Activated CD8-positive, alpha-beta memory T cell treated with anti-CD3 and anti-CD28 coated beads, Interleukin-2, amount 10 ng/mL, durations not matched to agents 7 days and 5 days (primary cell): ENCODE results near the gene KCTD17. TPM values are rescaled to one million over a fixed set of nuclear protein-coding genes. Genes with fewer than 3 reads are reported as not detected.

Source experiments
- ATAC-seq: fragments of 150-1000 bp; cut with Tn5 transposase; one replicate; pipeline ENCODE4 v1.10.0; 2021; ENCODE audit warnings: moderate library complexity
- CTCF ChIA-PET: fragments of 350-600 bp; sonication (Branson Sonifier 250); formaldehyde crosslinking; loops from one replicate; lab custom pipeline; 2021; ENCODE audit warnings: antibody characterized with exemption; lab: Charles Lee
- DNase-seq: peaks from one replicate; pipeline ENCODE4 v3.0.0-alpha.2; 2020
- H3K27ac Mint-ChIP-seq: one replicate; pipeline ENCODE4 v1.8.0; 2021; ENCODE audit warnings: mild to moderate bottlenecking, mixed read lengths
- H3K27me3 Mint-ChIP-seq: one replicate; pipeline ENCODE4 v1.8.0; 2021; ENCODE audit warnings: mixed read lengths
- H3K36me3 Mint-ChIP-seq: one replicate; pipeline ENCODE4 v1.8.0; 2021; ENCODE audit warnings: mild to moderate bottlenecking, mixed read lengths
- H3K4me1 Mint-ChIP-seq: one replicate; pipeline ENCODE4 v1.8.0; 2021; ENCODE audit warnings: mixed read lengths
- H3K4me3 Mint-ChIP-seq: one replicate; pipeline ENCODE4 v1.8.0; 2021; ENCODE audit warnings: mild to moderate bottlenecking, moderate library complexity, mixed read lengths
- H3K9me3 Mint-ChIP-seq: one replicate; pipeline ENCODE4 v1.8.0; 2022; ENCODE audit warnings: low read depth, mixed read lengths
- total RNA-seq, 2 experiments: library from RNA; stranded (reverse); gene quantifications; one replicate each; pipeline ENCODE4 v1.2.3, GENCODE V29; 2021

KCTD17 gene
- total RNA-seq, 2 experiments from 2014 or later: 47.7 to 53.4 TPM

- CTCF ChIA-PET: interaction anchor here (2.4 to 5.2 kb wide), 3 partner anchors 41 to 116 kb away, joined by 7 to 91 read pairs (median 53); partner anchors contain the start of gene IL2RB
- Mint-ChIP-seq H3K36me3 (peaks cover 1% of the 10 kb centered on the region), H3K4me1 (peaks cover 69% of the 10 kb centered on the region), H3K27me3 (no peaks in the 10 kb centered on the region), H3K9me3 (no peaks in the 10 kb centered on the region), H3K4me3 (no peak overlapping the region), H3K27ac (peak overlapping the region; percentile 99)
- ATAC-seq (no peak), DNase-seq (no peak)
Measured at GRCh38 chr22:37082251-37082873, 30.8 kb downstream of the KCTD17 start.

- H3K4me1 Mint-ChIP-seq: peaks cover 62% of the 10 kb centered on the region
- no peaks in the 10 kb centered on the region for H3K9me3 Mint-ChIP-seq
- CTCF ChIA-PET: no interaction called here
- ATAC-seq: no peak
- no peak for DNase-seq
- H3K4me3 Mint-ChIP-seq: no peak overlapping the region
- no peaks in the 10 kb centered on the region for H3K27me3 Mint-ChIP-seq
- H3K36me3 Mint-ChIP-seq: peaks cover 1% of the 10 kb centered on the region
- H3K27ac Mint-ChIP-seq: peak overlapping the region; percentile 44
Measured at GRCh38 chr22:37083914-37084313, 32.4 kb downstream of the KCTD17 start.

- H3K4me1 Mint-ChIP-seq: peaks cover 57% of the 10 kb centered on the region
- no peaks in the 10 kb centered on the region for H3K27me3 Mint-ChIP-seq
- H3K27ac Mint-ChIP-seq: peak overlapping the region; percentile 44
- CTCF ChIA-PET: no interaction called here
- H3K36me3 Mint-ChIP-seq: peaks cover 1% of the 10 kb centered on the region
- DNase-seq (no peak), ATAC-seq (no peak)
- H3K9me3 Mint-ChIP-seq: no peaks in the 10 kb centered on the region
- H3K4me3 Mint-ChIP-seq: no peak overlapping the region
Measured at GRCh38 chr22:37084385-37084784, 32.8 kb downstream of the KCTD17 start.

- DNase-seq (no peak), ATAC-seq (no peak)
- Mint-ChIP-seq H3K36me3 (peaks cover 1% of the 10 kb centered on the region), H3K4me3 (no peak overlapping the region), H3K27me3 (no peaks in the 10 kb centered on the region), H3K4me1 (peaks cover 45% of the 10 kb centered on the region), H3K27ac (no peak overlapping the region), H3K9me3 (no peaks in the 10 kb centered on the region)
- CTCF ChIA-PET: no interaction called here
Measured at GRCh38 chr22:37086184-37086583, 34.6 kb downstream of the KCTD17 start.

GRCh38 chr22:37088108-37088605, 36.6 kb downstream of the KCTD17 start:
- Mint-ChIP-seq H3K36me3 (no peaks in the 10 kb centered on the region), H3K9me3 (no peaks in the 10 kb centered on the region), H3K27ac (no peak overlapping the region), H3K4me1 (peaks cover 28% of the 10 kb centered on the region), H3K4me3 (peak overlapping the region; percentile 21), H3K27me3 (no peaks in the 10 kb centered on the region)
- ATAC-seq (no peak), DNase-seq (no peak)
- CTCF ChIA-PET: interaction anchor here (0.6 to 1.1 kb wide), 2 partner anchors 10 to 31 kb away, joined by 3 read pairs; no protein-coding TSS in a partner anchor

GRCh38 chr22:37088750-37089408, 37.3 kb downstream of the KCTD17 start:
- no peak for ATAC-seq
- CTCF ChIA-PET: interaction anchor here (0.6 to 1.7 kb wide), 3 partner anchors 9 to 30 kb away, joined by 3 to 8 read pairs (median 3); no protein-coding TSS in a partner anchor

GRCh38 chr22:37089434-37089833, 37.9 kb downstream of the KCTD17 start:
- ATAC-seq (no peak), DNase-seq (no peak)
- Mint-ChIP-seq H3K9me3 (no peaks in the 10 kb centered on the region), H3K27me3 (no peaks in the 10 kb centered on the region), H3K36me3 (no peaks in the 10 kb centered on the region), H3K4me3 (no peak overlapping the region), H3K27ac (no peak overlapping the region), H3K4me1 (peaks cover 19% of the 10 kb centered on the region)
- CTCF ChIA-PET: interaction anchor here (1.7 to 1.8 kb wide), 2 partner anchors 10 to 17 kb away, joined by 6 to 8 read pairs; no protein-coding TSS in a partner anchor

More at GRCh38 chr22:37088750-37089408, 37.3 kb downstream of the KCTD17 start:
- Mint-ChIP-seq H3K36me3 (no peaks in the 10 kb centered on the region), H3K27ac (no peak overlapping the region), H3K27me3 (no peaks in the 10 kb centered on the region), H3K9me3 (no peaks in the 10 kb centered on the region), H3K4me3 (no peak overlapping the region), H3K4me1 (peaks cover 21% of the 10 kb centered on the region)
- no peak for DNase-seq

GRCh38 chr22:37090920-37091695, 39.6 kb downstream of the KCTD17 start:
- CTCF ChIA-PET: interaction anchor here (1.7 to 1.8 kb wide), 2 partner anchors 12 to 15 kb away, joined by 6 to 8 read pairs; no protein-coding TSS in a partner anchor
- no peak for ATAC-seq
- Mint-ChIP-seq H3K4me3 (no peak overlapping the region), H3K36me3 (no peaks in the 10 kb centered on the region), H3K4me1 (peaks cover 25% of the 10 kb centered on the region), H3K27me3 (no peaks in the 10 kb centered on the region), H3K9me3 (no peaks in the 10 kb centered on the region), H3K27ac (no peak overlapping the region)
- no peak for DNase-seq

GRCh38 chr22:37091994-37092393, 40.5 kb downstream of the KCTD17 start:
- no peaks in the 10 kb centered on the region for H3K9me3 Mint-ChIP-seq
- H3K27ac Mint-ChIP-seq: no peak overlapping the region
- peaks cover 2% of the 10 kb centered on the region for H3K27me3 Mint-ChIP-seq
- H3K36me3 Mint-ChIP-seq: no peaks in the 10 kb centered on the region
- CTCF ChIA-PET: no interaction called here
- ATAC-seq (no peak), DNase-seq (no peak)
- H3K4me3 Mint-ChIP-seq: no peak overlapping the region
- H3K4me1 Mint-ChIP-seq: peaks cover 27% of the 10 kb centered on the region

- Mint-ChIP-seq H3K27me3 (peaks cover 2% of the 10 kb centered on the region), H3K9me3 (no peaks in the 10 kb centered on the region), H3K27ac (no peak overlapping the region), H3K36me3 (no peaks in the 10 kb centered on the region), H3K4me1 (peaks cover 24% of the 10 kb centered on the region), H3K4me3 (no peak overlapping the region)
- ATAC-seq (no peak), DNase-seq (no peak)
- CTCF ChIA-PET: interaction anchor here (2.3 kb wide), 1 partner anchor 28 kb away, joined by 6 read pairs; no protein-coding TSS in a partner anchor
Measured at GRCh38 chr22:37092997-37093396, 41.5 kb downstream of the KCTD17 start.

GRCh38 chr22:37094239-37094638, 42.7 kb downstream of the KCTD17 start:
- Mint-ChIP-seq H3K27ac (no peak overlapping the region), H3K36me3 (no peaks in the 10 kb centered on the region), H3K4me1 (peaks cover 28% of the 10 kb centered on the region), H3K4me3 (no peak overlapping the region), H3K9me3 (no peaks in the 10 kb centered on the region), H3K27me3 (peaks cover 2% of the 10 kb centered on the region)
- CTCF ChIA-PET: interaction anchor here (2.3 kb wide), 1 partner anchor 26 kb away, joined by 6 read pairs; no protein-coding TSS in a partner anchor
- DNase-seq (no peak), ATAC-seq (no peak)

GRCh38 chr22:37095113-37095512, 43.6 kb downstream of the KCTD17 start:
- peak; percentile 72 for ATAC-seq
- Mint-ChIP-seq H3K27me3 (peaks cover 2% of the 10 kb centered on the region), H3K9me3 (no peaks in the 10 kb centered on the region), H3K27ac (peak overlapping the region; percentile 2), H3K4me3 (no peak overlapping the region), H3K4me1 (peaks cover 25% of the 10 kb centered on the region), H3K36me3 (no peaks in the 10 kb centered on the region)
- CTCF ChIA-PET: interaction anchor here (0.7 to 2.3 kb wide), 6 partner anchors 15 to 106 kb away, joined by 3 to 6 read pairs (median 3); no protein-coding TSS in a partner anchor
- peak; percentile 65 for DNase-seq

- no peaks in the 10 kb centered on the region for H3K36me3 Mint-ChIP-seq
Measured at GRCh38 chr22:37097346-37097745, 45.8 kb downstream of the KCTD17 start.

More at GRCh38 chr22:37097346-37097745, 45.8 kb downstream of the KCTD17 start:
- Mint-ChIP-seq H3K27ac (no peak overlapping the region), H3K4me3 (no peak overlapping the region), H3K4me1 (peaks cover 32% of the 10 kb centered on the region), H3K27me3 (peaks cover 2% of the 10 kb centered on the region), H3K9me3 (no peaks in the 10 kb centered on the region)
- DNase-seq (no peak), ATAC-seq (no peak)
- CTCF ChIA-PET: no interaction called here
